ENCODE data around the gene ADAMTS12.

DNA sequence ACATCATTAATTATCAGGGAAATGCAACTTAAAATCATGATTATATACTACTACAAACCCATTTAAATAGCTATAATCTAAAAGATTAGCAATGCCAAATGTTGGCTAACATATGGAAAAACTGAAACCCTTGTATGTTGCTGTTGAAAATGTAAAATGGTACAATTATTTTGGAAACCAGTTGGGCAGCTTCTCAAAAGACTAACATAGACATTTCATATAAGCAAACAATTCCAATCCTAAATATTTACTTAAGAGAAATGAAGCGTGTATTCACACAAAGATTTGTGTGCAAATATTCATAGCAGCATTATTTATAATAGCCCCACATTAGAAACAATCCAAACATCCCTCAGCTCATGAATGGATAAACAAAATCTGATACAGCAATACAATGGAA, 106.2 kb downstream of the ADAMTS12 start:
- TF ChIP-seq ZFP30 (CRISPR knock-in tag; IDR thresholded peaks at IDR 0.05) (no peak), OSR1 (CRISPR knock-in tag; IDR thresholded peaks at IDR 0.05) (no peak), ARNTL (CRISPR knock-in tag; IDR thresholded peaks at IDR 0.05; ENCODE audit: borderline replicate concordance, low read depth) (no peak), ZNF70 (CRISPR knock-in tag; IDR thresholded peaks at IDR 0.05) (no peak)
- TF ChIP-seq, protein P1, sequence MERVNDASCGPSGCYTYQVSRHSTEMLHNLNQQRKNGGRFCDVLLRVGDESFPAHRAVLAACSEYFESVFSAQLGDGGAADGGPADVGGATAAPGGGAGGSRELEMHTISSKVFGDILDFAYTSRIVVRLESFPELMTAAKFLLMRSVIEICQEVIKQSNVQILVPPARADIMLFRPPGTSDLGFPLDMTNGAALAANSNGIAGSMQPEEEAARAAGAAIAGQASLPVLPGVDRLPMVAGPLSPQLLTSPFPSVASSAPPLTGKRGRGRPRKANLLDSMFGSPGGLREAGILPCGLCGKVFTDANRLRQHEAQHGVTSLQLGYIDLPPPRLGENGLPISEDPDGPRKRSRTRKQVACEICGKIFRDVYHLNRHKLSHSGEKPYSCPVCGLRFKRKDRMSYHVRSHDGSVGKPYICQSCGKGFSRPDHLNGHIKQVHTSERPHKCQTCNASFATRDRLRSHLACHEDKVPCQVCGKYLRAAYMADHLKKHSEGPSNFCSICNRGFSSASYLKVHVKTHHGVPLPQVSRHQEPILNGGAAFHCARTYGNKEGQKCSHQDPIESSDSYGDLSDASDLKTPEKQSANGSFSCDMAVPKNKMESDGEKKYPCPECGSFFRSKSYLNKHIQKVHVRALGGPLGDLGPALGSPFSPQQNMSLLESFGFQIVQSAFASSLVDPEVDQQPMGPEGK (CRISPR knock-in tag; IDR thresholded peaks at IDR 0.05; ENCODE audit: borderline replicate concordance) = no peak

All from SK-N-SH treated with all-trans-retinoic acid at 6 μM for 48 hours (cell line).